ENCODE measurements around the gene SIRPB1. TPM values are rescaled to one million over a fixed set of nuclear protein-coding genes. Genes with fewer than 3 reads are reported as not detected.

Gene SIRPB1
- total RNA-seq, 2 donors from 2014 or later = 3.7 to 5.7 TPM

DNA sequence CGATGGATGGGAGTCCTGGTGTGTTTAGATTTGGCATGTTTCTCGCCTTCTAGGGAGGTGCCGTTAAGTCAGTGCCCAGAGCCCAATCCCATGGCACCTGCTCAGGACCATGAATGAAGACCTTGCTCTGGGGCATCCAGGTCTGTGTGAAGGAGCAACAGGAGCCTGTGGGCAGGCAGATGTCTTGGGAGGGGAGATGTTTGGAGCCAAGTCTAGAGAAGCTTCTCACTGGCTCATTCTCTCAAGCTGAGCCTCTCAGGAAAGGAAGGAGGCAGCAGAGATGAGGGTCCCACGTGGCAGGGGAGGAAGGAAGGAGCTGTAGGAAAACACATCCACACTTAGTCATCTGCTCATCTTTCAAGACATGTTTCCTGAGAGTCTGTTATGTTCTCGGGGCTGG is 9.5 kb upstream of the SIRPB1 start:
- Histone ChIP-seq H3K27ac (no peak overlapping the region), H3K27me3 (no peaks in the 10 kb centered on the region), H3K9me3 (no peaks in the 10 kb centered on the region), H3K36me3 (no peaks in the 10 kb centered on the region), H3K4me1 (no peaks in the 10 kb centered on the region), H3K4me3 (no peak overlapping the region)
- no peak for TF ChIP-seq CTCF (IDR thresholded peaks at IDR 0.05)
- no peak for DNase-seq (ENCODE audit: low spot score)

DNA sequence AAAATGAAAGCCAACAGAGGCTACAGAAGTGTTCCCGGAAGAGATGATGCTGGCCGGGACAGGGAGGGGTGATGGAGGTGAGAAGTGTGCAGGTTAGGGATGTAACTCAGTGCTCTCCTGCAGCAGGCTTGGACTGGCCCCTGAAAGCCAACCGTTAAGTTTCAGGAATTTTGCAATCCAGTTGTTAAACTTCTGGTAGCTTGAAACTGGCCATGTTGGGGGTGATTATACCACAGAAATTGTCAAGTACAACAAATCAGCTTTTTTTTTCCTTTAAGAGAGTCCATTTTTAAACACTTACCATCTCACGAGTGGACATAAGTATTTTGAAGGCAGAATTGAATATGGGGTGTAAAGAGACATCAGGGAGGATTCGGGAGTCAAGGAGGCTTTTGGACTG is 8.8 kb upstream of the SIRPB1 start:
- Histone ChIP-seq H3K36me3 (no peaks in the 10 kb centered on the region), H3K27me3 (no peaks in the 10 kb centered on the region), H3K4me1 (no peaks in the 10 kb centered on the region), H3K9me3 (no peaks in the 10 kb centered on the region), H3K27ac (no peak overlapping the region), H3K4me3 (no peak overlapping the region)
- TF ChIP-seq CTCF (IDR thresholded peaks at IDR 0.05) = no peak
- no peak for DNase-seq (ENCODE audit: low spot score)

GRCh38 chr20:1627200-1627550 is 7.4 kb upstream of the SIRPB1 start:
- no peak for DNase-seq (ENCODE audit: low spot score)
- H3K4me3 ChIP-seq = no peak overlapping the region
- H3K27ac ChIP-seq = no peak overlapping the region
- no peak for TF ChIP-seq CTCF (IDR thresholded peaks at IDR 0.05)
- no peaks in the 10 kb centered on the region for H3K27me3 ChIP-seq
- H3K36me3 ChIP-seq = no peaks in the 10 kb centered on the region
- H3K4me1 ChIP-seq = no peaks in the 10 kb centered on the region
- H3K9me3 ChIP-seq = no peaks in the 10 kb centered on the region

GRCh38 chr20:1626528-1627199 is 6.9 kb upstream of the SIRPB1 start:
- H3K36me3 ChIP-seq = no peaks in the 10 kb centered on the region
- no peak overlapping the region for H3K27ac ChIP-seq
- no peak for DNase-seq (ENCODE audit: low spot score)
- no peak for TF ChIP-seq CTCF (IDR thresholded peaks at IDR 0.05)
- no peaks in the 10 kb centered on the region for H3K27me3 ChIP-seq
- H3K4me3 ChIP-seq = no peak overlapping the region
- no peaks in the 10 kb centered on the region for H3K4me1 ChIP-seq
- H3K9me3 ChIP-seq = no peaks in the 10 kb centered on the region

DNA sequence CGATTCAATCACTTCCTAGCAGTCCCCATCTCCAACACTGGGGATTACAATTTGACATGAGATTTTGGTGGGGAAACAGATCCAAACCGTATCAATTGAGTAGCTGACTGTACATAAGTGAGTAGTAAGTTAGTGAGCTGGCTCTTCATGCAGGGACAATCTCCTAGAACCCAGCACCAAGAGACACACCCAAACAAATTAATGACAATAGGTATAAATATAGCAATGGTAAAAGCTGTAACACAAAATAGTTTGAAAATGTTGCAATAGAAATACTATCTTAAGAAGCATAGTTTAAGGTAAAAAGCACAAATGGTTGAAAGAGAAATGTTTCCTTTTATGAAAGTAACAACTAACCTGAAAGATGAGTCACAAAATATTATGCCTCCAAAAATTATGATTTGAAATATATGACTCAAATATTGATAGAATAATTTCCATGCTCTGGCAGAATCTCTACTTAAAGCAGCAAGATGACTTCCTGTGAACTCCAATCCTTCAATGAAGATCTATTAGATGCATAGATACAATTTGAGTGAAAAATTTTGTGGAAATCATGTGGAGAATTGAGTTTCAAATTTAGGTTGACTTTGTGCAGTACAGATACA is 5.4 kb upstream of the SIRPB1 start:
- Histone ChIP-seq H3K36me3 (no peaks in the 10 kb centered on the region), H3K4me3 (no peak overlapping the region), H3K27ac (no peak overlapping the region), H3K4me1 (no peaks in the 10 kb centered on the region), H3K27me3 (no peaks in the 10 kb centered on the region), H3K9me3 (no peaks in the 10 kb centered on the region)
- no peak for TF ChIP-seq CTCF (IDR thresholded peaks at IDR 0.05)
- DNase-seq (ENCODE audit: low spot score) = no peak

Measured in right atrium auricular region (tissue), 2 donors.